C4-2B (cell line): Measurements from ENCODE around the gene DDX39A.

ENCODE experiments used
- H3K27ac ChIP-seq: fragments of 450-650 bp; 2 replicates; pipeline ENCODE4 v1.5.1; 2017
- CTCF ChIP-seq: fragments of 450-650 bp; conservative IDR thresholded peaks from 2 replicates; pipeline ENCODE4 v1.5.1; 2017; ENCODE audit warnings: mild to moderate bottlenecking
- ZFX ChIP-seq: fragments of 450-650 bp; IDR thresholded peaks from 2 replicates; pipeline ENCODE4 v1.6.1; 2017

DDX39A gene

DNA sequence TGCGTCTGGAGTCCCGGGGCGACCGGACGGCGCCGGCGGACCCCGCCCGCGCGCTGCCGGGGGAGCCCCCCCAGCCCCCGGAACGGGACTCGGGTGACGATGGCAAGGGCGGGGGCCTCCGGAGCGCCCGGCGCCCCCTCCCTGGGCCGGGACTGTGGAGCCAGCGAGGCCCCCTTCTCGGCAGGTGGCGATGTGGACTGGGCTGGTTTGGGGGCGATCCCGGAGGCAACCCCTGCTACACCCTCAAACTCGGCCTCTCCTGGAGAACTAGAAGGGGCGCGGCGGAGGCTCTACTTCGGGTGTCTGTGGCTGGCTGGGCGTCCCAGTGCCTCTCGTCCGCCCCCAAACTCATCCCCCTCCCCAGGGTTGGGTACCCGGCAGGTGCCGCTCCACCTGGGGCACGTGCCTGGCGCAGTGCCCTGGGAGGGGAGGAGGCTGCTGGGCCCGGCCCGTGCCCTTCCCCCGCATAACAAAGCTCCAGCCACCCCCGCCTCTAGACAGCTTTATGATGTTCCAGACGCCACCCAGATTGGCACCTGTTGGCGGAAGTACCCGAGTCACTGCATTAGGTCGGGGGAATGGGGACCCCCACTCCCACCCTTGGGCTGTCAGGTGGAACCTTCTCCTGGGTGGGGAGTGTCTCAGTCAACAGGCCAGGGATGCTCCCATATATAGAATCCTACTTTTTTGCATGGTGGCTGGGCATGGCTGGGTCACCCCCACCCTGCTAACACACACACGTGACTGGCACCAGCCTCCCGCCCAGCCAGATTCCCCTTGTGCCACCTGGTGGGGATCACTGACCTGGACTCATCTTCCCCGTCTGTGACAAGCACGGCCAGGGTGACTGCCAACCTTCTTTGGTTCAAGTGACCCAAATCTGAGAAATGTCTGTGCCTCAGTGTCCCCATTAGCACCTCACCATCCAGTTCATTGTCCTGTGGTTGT lies 14.7 kb upstream of the DDX39A start:
- H3K27ac ChIP-seq = peak overlapping the region; percentile 88

GRCh38 chr19:14432791-14433553 lies 13.8 kb upstream of the DDX39A start, which contains the start of gene PKN1:
PKN1 (plus strand) TSS chr19:14433306; CDS start chr19:14433522, 216 bp downstream.
- H3K27ac ChIP-seq = peak within 1 kb of the TSS; percentile 88

More for the DNA sequence above, 14.7 kb upstream of the DDX39A start:
- no peak for TF ChIP-seq CTCF
- peak; percentile 58; the same call in 1 of the 2 replicates for TF ChIP-seq ZFX

DNA sequence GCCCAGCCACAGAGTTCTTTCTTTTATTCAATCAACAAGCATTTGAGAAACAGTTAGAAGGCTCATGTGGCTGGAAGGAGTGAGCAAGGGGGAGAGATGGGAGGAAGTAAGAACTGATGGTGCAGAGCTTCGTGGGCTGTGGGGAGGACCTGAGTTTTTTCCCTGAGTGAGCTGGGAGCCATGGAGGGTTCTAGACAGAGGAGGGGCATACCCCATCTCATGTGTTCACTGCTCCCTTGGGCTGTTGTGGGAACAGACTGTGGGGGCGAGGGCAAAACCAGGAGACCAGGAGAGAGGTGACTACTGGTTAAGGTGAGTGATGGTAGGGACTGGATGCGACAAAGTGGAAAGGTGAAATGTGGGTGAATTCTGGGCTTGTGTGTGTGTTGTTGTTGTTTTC lies 11.6 kb upstream of the DDX39A start:
- H3K27ac ChIP-seq = no peak overlapping the region
- TF ChIP-seq ZFX (no peak), CTCF (no peak)

More at GRCh38 chr19:14432791-14433553, 13.8 kb upstream of the DDX39A start, which contains the start of gene PKN1:
- TF ChIP-seq CTCF (no peak), ZFX (peak; percentile 86)

DNA sequence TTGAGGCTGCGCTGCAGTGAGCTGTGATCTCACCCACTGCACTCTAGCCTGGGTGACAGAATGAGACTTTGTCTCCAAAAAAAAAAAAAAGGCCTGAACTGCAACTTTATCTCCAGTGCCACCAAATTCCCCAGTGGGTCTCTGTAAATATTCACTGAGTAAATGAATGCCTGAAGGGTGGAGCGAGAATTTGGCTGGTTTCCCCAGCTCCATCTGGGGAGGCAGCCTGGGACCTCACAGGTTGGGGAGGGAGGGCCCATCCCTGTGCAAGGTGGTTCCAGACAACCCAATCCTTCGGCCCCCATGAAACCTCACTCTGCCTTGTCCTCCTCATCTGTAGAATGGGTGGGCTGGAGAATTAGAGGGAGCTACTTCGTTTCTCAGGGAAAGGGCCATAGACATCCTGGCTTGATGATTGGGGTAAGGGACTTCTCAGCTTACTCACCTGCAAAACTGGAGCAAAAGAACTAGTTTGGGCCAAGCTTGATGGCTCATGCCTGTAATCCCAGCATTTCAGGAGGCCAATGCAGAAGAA lies 9.8 kb upstream of the DDX39A start:
- TF ChIP-seq ZFX = no peak
- TF ChIP-seq CTCF = no peak
- no peak overlapping the region for H3K27ac ChIP-seq

GRCh38 chr19:14427461-14427860 lies 8.3 kb upstream of the DDX39A start:
- TF ChIP-seq ZFX (no peak), CTCF (no peak)
- H3K27ac ChIP-seq = no peak overlapping the region

- H3K27ac ChIP-seq = no peak overlapping the region
- TF ChIP-seq CTCF (no peak), ZFX (no peak)
These were observed 6.6 kb upstream of the DDX39A start for GRCh38 chr19:14425696-14426138.
